HG02571 (cell line): ENCODE data around the gene THRA.

Experiments used
- ATAC-seq: cut with Tn5 transposase; IDR thresholded peaks from one replicate; pipeline ENCODE4 v1.9.1; 2021; ENCODE audit warnings: mild to moderate bottlenecking, moderate library complexity; ENCODE audit not compliant: unreplicated experiment

Gene THRA

DNA sequence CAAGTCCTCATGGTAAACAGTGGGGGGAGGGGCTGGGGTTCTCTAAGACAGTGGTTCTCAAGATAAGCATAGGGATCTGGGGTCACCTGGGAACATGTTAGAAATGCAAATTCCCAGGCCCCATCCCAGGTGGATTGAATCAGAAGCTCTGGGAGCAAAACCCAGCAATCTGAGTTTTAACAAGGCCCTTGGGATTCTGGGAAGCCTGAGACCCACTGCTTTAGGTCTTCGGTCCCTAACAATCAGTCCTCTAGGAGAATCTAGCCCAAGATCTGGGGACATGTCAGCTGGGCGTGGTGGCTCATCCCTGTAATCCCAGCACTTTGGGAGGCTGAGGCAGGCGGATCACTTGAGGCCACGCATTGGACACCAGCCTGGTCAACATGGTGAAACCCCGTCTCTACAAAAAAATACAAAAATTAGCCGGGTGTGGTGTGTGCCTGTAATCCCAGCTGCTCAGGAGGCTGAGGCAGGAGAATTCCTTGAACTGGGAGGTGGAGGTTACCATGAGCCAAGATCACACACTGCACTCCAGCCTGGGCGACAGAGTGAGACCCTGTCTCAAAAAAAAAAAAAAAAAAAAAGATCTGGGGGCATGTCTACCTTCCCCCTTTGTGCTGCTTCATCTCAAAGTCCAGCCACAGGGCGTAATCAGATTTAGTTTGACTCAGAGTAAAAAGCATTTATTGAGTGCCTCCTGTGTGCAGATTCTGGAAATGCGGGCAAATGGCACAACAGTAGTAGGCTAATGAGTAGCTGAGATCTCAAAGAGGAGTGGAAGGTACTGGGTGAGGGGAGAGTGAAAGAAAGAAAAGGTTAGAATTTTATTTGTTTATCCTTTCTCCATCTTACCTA, 46.4 kb downstream of the THRA start:
- no peak for ATAC-seq

DNA sequence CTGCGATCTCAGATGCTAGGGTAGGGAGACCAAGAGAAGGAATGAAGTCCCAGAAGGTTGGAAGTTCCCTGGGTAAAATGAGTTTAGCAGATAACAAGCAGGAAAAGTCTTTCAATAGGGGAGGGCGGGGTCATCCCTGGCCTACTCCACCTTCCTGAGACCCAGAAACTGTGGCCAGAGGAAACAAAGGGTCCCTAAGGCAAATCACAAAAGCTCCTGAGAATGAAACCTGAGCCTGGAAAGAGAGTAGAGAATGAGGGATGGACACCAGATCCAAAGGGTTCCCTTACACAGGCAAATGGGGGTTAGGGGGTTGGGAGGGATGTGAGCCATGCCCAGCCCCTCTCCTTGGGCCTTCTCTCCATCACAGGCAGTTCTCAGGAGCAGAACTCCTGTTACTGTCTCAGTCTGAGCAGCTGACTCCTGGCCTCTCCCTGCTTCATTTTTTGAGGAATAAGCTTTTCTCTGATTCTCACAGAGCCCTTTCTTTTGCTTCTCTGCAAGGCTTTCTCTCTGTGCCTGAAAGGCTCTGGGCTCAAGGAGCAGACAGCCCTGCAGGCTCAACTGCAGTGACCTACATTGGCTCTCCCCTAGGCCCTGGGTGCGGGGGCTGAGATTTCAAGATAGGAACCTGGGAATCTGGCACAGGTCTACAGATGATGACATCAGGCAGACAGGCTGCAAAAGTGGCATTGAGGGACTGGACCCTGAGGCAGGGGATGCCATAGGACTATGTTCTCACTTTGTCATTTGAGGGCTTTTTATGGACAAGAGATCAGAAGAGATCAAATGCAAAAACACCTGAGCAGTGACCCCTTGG, 47.5 kb downstream of the THRA start:
- ATAC-seq = no peak

DNA sequence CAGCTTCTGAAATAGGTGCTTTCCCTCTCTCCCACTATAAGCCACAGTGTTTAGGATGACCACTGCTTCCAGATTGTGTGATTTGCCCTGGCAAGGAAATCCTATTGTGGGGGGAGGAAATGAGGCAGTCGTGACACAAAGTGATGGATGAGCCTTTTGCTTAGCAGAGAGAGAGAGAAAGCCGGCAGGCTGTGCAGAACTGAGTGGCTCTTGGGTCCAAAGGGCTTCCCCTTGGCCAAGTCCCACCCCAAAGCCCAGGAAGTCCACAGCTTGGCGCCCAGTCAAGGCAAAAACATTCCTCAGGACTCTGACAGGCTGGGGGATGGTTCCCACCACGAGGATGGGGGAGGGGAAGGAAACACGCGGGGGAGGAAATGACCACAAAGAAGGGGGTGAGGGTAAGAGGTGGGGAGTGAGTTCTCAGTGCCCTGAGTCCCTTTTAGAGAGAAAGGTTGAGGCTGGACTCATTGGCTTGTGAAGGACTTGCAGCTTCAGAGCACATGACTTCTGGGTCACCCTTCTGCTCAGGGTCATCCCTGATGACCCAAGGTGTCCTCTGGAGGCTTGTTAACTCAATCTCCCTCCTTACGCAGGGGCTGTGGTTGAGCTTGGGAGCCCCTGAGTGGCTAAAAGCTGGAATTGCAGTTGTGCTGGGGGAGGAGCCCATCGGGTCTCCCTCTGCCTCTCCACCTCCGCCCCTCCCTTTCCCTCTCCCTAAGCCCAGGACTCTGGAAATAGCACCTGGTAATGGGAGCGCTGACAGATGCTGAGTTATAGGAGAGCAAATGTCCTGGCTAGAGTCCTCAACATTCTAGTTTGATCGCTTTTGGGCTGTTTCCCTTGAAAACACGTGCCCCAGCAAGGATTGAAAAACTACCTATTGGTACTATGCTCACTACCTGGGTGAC, 48.7 kb downstream of the THRA start:
- no peak for ATAC-seq

DNA sequence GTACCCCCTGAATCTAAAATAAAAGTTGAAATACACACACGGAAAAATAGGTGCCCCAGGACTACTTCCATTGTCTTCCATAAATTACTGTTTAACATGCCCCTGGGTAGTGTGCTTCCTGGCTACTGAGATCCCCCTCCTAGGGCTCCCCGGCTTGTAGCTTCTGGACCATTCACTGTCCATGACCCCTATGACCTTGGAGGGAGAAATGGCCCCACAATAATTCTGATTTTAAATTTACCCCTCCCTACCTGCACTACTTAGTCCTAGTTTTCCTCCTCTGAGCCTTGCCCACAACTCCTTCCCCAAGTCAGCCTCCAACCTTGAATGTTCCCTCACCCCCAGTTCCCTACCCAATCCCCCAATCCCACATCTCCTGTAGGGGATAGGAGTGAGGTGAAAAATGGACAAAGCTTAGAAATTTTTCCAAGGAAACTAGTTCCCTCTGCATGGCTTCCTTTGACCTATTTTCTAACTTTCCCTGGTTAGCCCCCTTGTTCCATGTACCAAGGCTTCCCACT, 49.5 kb downstream of the THRA start:
- no peak for ATAC-seq

DNA sequence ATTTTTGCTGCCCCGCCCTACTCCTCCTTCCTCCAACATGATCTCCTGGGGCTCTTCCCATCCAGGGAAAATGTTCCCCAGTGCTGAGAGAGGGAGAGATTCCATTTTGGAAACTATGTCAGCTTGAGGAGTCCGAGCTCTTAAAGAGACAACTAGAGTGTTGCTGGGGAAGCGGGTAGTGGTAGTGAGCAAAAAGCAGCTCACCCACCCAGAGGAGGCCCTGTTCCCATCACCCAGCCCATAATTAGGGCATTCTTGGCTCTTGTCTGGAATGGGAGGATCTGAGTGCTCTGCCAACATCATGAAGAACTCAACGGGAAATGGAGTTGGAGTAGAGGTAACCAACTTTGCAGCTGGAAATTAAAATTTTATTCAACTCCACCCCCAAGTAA, 49.9 kb downstream of the THRA start:
- ATAC-seq = no peak

DNA sequence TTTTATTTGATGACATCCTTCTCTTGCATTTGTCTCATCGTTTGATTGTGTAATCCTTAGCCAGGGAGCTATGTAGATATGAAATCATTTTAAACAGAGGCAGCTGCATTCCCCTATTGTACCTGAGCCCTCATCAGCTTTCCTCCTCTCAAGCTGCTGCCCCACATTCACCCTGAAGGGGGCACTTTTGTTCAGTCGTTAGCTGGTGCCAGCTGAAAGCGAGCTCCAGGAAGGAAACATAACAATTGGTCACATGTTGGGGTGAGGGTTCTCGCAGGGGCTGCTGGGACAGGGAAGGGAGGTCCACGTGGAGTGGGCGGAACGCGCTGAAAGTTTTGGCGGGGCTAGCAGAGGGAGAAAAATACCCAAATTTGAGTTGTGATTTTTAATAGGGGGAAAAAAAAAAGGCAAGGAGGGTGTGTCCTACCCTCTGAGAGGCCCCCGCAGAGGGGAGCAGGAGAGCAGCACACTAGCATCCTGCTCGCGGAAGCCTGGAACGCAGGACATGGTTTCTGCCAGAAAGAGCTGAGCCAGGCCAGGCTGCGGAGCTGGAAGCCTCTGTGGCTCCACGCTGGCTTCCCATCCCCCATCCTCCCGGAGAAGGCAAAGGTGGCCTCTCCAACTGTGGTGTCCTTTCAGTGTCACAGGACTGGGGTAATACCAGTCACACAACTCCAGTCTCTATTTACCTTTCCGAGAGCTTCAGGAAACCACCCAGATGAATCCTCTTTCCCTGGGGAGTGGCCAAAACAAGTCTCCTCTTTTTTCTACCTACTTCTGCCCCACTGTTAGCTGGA, 50.5 kb downstream of the THRA start:
- peak; percentile 75 for ATAC-seq

DNA sequence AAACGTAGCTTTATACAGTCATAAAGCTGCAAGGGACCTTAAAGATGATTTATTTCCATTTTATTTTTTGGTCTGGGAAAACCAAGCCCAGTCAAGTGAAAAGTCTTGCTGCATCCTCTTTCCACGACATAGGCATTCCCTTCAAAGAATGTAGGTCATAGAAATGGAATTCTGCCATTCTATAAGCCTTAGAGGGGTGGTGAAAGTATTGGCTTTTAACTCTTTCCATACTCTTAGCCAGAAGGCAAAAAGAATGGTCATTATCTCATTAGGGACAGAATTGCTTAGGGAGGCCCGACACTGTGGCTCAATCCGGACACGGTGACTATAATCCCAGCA, 51.1 kb downstream of the THRA start:
- no peak for ATAC-seq

DNA sequence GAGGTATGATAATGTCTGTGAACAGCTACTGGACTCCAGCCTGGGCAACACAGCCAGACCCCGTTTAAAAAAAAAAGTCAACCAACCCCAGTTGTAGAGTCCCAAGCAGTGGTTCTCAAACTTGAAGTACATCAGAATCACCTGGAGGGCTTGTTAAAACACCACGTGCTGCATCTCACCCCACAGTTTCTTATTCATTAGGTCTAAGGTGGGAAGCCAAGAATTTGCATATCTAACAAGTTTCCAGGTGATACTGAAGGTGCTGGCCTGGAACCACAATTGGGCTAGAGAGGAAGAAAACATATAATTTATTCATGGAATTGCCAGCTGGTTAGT, 52.3 kb downstream of the THRA start:
- ATAC-seq = no peak

DNA sequence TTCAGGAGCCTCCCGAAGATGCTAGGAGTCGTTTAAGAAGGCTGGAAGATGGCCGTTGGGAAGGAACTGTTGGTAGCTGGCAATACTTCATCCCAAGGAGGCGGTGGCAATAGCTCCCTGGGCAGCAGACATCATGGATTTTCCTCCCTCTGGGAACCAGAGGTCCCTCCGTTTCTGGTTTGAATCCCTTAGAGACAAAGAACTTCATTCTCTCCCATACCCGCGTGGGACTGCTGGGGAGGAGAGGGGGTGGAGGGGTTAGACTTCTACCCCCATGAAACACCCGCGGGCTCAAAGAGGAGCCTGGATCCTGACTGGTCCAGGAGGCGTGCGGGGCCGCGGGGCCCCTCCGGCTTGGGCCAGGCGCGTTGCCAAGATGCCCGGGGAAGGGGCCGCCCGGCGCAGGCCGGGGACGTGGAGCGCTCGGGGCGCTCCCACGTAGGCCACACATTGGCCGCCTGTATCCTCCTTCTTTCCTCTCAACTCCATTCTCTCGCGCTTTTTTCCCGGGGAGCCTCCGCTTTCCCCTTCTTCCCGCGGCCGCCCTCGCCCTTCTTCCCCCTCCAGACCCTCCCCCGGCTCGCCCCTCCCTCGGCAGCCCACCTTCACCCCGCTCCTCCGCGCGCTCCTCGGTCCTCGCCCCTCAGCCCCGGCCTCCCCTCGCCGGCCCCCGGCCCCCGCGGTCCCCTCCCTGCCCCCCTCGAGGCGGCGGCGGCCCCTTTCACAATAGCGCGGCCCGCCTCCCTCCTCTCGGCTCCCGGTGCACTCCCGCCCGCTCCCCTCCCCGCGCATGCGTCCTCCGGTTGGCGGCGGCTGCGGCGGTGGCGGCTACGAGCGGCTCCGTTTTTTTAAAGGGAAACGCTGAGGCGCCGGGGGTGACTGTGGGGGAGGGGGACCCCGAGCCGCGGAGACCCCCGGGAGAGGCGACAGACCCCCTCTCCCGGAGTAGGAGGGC, 58.7 kb downstream of the THRA start, which contains the start of gene MSL1:
Gene MSL1, plus strand, starts transcription at position 791 of the 955 bp plus-strand sequence. CDS start 642 bp downstream, outside the sequence.
- ATAC-seq = peak; percentile 60

DNA sequence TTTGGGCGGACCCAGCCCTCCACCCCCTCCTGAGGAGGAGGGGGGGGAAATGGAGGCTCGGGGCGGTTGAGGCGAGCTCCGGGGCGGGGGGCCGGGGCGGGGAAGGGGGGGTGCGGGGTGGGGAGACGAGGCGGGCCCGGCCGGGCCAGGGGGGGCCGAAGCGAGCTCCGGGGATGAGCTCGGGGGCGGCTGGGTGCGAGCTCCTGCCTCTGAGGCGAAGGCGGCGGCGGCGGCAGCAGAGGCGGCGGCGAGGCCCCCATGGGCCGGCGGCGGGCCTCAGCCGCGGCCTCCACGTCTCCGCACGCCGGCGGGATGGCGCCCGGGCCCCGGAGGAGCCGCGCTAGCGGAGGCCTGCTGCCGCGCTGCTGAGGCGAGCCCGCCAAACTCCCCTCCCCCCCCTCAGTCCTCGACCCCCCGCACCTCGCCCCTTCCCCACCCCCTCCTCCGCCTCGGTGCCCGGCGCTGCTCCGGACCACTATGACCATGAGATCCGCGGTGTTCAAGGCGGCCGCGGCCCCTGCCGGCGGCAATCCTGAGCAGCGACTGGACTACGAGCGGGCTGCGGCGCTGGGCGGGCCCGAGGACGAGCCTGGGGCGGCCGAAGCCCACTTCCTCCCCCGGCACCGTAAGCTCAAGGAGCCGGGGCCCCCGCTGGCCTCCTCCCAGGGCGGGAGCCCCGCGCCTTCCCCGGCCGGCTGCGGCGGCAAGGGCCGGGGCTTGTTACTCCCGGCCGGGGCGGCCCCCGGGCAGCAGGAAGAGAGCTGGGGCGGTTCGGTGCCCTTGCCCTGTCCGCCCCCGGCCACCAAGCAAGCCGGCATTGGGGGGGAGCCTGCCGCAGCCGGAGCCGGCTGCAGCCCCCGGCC, 59.6 kb downstream of the THRA start:
- ATAC-seq = peak; percentile 28

DNA sequence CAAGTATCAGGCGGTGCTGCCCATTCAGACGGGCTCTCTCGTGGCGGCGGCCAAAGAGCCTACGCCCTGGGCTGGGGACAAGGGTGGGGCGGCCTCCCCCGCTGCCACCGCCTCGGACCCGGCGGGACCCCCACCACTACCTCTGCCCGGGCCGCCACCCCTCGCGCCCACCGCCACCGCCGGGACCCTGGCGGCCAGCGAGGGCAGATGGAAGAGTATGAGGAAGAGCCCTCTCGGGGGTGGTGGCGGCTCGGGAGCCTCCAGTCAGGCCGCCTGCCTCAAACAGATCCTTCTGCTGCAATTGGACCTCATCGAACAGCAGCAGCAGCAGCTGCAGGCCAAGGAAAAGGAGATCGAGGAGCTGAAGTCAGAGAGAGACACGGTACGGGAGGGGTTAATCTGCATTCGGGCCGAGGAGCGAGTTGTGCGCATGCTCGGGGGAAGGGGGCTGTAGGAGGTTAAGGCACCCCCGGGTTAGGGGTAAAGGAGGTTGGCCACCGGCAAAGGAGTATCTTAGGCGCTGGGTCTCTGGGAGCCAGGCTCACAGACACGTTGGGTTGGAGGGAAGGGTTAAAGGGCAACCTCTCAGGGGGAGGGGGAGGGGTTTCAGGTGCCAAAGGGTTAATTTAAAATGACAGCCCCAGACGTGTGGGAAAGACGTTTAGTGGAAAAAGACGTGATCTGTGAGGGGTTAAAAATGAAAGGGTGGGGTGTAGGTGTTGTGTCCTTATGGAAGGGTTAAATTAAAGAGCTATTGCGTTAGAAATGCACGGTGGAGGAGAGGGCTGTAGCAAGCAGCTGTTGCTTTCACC, 60.4 kb downstream of the THRA start:
- ATAC-seq = peak; percentile 21

DNA sequence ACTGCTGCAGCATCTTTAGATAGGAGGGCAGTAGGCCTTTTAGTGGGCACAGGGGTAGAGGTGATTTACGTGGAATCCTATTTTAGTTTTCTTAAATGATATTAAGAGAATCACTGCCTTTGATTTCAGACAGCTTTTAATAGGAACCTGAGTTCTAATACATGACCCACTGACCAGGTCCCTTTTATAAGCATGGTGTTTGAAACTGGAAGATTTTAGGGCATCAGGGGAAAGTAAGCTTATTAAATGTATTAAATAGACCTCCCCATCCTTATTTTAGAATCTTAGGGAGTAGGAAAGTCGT, 61.0 kb downstream of the THRA start:
- ATAC-seq = no peak

DNA sequence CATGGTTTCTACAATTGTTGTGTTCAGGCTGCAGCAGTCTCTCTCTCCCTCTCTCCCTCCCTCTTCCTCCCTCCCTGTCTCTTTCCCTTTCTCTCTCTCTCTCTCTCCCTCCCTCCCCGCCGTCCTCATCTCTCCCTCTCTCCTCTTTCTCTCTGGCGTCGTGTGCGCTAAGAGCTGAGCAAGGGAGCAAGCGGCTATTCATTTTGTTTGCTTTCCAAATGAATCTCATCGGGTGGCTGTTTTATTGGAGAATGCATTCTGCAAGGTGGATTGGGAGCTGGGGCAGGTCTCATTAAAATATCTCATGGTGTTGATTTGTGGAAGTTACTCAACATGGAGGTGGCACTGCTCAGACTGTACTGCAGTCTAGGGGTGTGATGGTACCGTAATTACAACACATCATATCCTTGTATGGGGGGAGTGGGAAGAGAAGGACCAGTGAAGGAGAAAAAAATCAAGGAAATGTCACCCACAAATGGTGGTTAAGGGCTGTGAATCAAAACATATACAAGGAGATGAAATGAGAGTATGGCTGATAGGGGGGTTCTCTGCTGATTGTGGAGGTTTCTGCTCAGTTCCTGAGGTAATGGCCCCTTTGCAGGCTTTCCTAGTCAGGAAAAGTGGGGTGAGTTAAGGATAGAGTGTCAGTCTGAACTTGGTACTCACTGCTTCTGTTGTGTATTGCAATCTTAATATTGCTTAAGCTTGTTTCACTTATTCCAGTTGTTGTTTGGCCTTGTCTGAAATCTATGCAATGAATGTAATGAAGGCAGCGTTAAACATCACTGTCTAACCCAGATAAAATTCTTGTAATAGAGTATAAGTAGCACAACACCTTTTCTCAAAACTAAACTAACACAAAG, 61.7 kb downstream of the THRA start:
- ATAC-seq = no peak

DNA sequence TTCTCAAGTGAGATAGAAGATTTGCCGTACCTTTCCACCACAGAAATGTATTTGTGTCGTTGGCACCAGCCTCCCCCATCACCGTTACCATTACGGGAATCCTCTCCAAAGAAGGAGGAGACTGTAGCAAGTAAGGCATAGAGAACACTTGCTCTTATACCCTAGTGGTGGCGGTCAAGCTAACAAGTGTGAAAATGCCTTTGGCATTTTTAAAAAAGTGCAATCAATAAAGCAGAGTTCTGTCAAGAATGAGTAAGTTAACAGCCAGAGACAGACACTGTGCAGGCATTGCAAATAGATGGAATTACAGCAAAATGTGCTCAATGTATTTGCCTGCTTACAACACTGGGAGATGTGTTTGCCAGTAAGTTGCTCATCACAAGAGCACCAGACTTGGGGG, 66.7 kb downstream of the THRA start:
- no peak for ATAC-seq

DNA sequence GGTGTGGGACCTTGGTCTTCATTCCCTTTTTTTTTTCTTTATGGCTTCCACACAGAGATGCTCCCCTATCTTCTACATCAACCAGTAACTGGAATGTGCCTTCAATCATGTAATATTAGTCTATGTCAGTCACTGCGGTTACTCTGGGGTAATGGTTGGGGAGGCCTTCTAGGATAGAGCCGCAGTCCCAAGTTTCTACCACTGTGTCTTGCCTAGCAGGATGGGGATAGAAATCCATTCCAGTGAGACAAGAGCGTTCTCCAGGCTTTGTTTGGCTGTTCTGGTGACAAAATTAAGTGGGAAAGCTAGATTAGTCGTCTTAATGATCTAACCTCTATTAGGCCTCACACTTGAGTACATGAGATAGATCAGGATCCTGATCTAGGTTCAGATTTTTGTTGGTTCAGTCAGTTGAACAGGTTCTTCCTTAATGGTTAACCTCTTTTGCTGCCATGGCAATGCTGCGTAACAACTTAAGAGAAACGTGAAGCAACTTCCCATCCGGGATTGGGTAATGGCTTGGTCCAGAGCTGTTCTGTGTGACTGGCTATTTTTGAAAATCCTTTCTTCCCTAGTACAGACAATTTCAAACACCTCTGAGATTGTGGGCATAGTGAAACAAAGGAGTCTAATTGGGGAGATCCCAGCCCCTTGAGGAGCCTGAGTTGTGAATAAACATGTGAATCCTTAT, 67.7 kb downstream of the THRA start:
- ATAC-seq = no peak

DNA sequence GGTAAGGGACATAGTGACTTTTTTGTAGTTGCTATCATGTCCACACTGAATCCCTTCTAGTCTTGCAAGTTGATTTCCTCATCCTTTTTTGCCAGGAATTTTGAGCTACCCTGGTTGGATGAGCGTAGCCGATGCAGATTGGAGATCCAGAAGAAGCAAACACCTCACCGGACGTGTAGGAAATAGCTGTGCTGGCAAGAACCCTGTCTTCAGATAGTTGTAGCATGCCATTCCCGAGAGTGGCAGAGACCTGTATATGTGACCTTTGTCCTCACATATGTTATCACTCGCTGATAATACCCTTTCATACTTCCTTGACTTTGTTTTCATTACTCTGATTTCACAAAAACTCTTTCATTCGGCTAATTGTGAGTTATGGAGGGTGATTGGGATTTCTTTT, 71.4 kb downstream of the THRA start:
- no peak for ATAC-seq
